AG04449 (cell line): Measurements from ENCODE around the gene DNAH1.

Source experiments
- CTCF ChIA-PET: fragments of 350-600 bp; formaldehyde crosslinking; extraction: SDS; loops from one replicate; lab custom pipeline; 2021; ENCODE audit warnings: antibody characterized with exemption; lab: Yijun Ruan, JAX
- POLR2A ChIA-PET: fragments of 400-600, 350-600 bp; formaldehyde crosslinking; extraction: SDS; loops from one replicate; lab custom pipeline; 2020; ENCODE audit warnings: antibody characterized with exemption, inconsistent platforms; lab: Yijun Ruan, JAX
- DNase-seq: peaks from one replicate; pipeline ENCODE4 v3.0.0-alpha.2; 2010; ENCODE audit warnings: low read depth, low spot score
- H3K4me3 ChIP-seq: 2 replicates; pipeline ENCODE4 v1.5.1; 2011; ENCODE audit warnings: low read depth, mild to moderate bottlenecking, control low read depth, low read length
- TF ChIP-seq, protein P1 (sequence below): IDR thresholded peaks from one replicate; pipeline ENCODE4 v1.5.1; 2011; ENCODE audit warnings: mild to moderate bottlenecking, moderate library complexity, low read length, control low read depth, inconsistent platforms; ENCODE audit not compliant: insufficient read depth; ENCODE audit errors: missing control alignments

DNAH1 gene

DNA sequence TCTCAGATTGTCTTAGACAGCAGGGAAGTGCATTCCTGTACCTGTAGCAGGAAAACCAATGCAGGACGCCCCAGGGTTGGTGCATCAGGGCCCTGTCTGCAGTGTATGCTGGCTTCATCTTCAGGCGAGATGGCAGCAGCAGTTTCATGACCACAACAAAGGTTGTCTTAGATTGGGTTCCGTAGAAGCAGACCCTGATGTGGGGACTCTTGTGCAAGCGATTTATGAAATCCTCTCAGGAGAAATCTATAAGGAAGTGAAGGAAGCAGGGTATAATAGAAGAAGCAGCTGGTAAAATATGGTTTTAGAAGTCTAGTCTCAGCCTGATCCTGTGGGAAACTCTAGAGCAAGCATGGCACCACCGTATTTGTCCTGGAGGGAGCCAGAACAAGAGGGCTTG, 25.0 kb downstream of the DNAH1 start:
- no peak overlapping the region for H3K4me3 ChIP-seq
- TF ChIP-seq, protein P1, sequence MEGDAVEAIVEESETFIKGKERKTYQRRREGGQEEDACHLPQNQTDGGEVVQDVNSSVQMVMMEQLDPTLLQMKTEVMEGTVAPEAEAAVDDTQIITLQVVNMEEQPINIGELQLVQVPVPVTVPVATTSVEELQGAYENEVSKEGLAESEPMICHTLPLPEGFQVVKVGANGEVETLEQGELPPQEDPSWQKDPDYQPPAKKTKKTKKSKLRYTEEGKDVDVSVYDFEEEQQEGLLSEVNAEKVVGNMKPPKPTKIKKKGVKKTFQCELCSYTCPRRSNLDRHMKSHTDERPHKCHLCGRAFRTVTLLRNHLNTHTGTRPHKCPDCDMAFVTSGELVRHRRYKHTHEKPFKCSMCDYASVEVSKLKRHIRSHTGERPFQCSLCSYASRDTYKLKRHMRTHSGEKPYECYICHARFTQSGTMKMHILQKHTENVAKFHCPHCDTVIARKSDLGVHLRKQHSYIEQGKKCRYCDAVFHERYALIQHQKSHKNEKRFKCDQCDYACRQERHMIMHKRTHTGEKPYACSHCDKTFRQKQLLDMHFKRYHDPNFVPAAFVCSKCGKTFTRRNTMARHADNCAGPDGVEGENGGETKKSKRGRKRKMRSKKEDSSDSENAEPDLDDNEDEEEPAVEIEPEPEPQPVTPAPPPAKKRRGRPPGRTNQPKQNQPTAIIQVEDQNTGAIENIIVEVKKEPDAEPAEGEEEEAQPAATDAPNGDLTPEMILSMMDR: no peak
- ChIA-PET POLR2A (no interaction called here), CTCF (interaction anchor here (2.6 to 21.3 kb wide), 7 partner anchors 14 to 339 kb away, joined by 10 to 498 read pairs (median 50); partner anchors contain the start of genes GLYCTK, TLR9 and WDR82)
- DNase-seq: no peak

DNA sequence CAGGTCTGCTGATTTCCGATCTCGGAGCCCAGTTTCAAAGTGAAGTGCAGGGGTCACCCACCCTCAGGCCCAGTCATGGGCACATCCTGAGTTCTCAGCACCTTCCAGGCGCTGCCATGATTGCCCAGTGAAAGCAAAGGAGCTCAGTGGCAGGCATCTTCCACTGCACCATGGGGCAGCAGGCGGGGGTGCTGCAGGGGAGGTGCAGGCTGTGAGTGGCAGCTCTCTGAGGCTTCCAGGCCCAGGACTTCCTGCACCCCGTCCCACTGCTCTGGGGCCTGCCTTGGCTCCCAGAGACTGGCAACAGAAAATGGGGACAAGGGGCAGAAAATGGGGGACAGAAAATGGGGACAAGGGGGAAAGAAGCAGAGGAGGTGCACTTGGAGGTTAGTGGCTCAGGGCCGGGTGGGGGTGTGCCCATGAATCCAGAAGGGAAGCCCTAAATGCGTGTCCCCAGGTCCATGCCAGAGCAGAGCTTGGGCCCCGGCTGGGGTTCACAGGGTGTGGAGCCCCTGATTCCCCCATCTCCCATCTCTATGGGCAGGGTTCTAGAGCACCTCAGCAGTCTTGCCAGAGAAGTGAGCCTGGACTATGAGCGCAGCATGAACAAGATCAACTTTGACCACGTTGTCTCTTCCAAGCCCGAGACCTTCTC, 28.0 kb downstream of the DNAH1 start:
- POLR2A ChIA-PET: no interaction called here
- DNase-seq: no peak
- CTCF ChIA-PET: interaction anchor here (0.8 to 21.3 kb wide), 4 partner anchors 56 to 340 kb away, joined by 3 to 498 read pairs (median 196); partner anchors contain the start of genes GLYCTK, TLR9 and WDR82
- no peak overlapping the region for H3K4me3 ChIP-seq
- TF ChIP-seq, protein P1: no peak

DNA sequence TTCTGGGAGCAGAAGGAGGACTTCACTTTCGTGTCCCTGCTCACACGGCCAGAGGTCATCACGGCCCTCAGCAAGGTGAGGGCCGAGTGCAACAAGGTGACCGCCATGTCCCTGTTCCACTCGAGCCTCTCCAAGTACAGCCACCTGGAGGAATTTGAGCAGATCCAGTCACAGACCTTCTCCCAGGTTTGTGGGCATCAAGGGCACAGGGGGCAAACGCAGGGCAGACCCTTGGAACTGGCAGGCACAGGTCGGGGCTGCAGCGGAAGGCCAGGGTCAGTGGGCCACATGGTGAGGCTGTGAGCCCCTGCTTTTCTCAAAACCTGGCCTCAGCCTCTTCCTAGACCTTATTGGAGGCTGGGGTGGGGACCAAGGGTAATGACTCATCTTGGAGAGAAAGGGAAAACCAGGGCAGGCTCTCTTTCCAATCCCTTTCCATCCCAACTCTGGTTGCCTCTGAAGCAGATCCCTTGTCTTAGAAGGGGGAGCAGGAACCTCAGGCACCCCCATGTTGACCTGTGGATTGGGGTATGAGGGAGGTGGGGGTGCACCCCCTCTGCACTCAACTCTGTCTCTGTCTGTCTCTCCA, 29.5 kb downstream of the DNAH1 start:
- POLR2A ChIA-PET: no interaction called here
- no peak overlapping the region for H3K4me3 ChIP-seq
- DNase-seq: no peak
- TF ChIP-seq, protein P1: no peak
- CTCF ChIA-PET: interaction anchor here (1.4 to 21.3 kb wide), 3 partner anchors 57 to 342 kb away, joined by 3 to 498 read pairs (median 389); partner anchors contain the start of genes GLYCTK, TLR9 and WDR82

DNA sequence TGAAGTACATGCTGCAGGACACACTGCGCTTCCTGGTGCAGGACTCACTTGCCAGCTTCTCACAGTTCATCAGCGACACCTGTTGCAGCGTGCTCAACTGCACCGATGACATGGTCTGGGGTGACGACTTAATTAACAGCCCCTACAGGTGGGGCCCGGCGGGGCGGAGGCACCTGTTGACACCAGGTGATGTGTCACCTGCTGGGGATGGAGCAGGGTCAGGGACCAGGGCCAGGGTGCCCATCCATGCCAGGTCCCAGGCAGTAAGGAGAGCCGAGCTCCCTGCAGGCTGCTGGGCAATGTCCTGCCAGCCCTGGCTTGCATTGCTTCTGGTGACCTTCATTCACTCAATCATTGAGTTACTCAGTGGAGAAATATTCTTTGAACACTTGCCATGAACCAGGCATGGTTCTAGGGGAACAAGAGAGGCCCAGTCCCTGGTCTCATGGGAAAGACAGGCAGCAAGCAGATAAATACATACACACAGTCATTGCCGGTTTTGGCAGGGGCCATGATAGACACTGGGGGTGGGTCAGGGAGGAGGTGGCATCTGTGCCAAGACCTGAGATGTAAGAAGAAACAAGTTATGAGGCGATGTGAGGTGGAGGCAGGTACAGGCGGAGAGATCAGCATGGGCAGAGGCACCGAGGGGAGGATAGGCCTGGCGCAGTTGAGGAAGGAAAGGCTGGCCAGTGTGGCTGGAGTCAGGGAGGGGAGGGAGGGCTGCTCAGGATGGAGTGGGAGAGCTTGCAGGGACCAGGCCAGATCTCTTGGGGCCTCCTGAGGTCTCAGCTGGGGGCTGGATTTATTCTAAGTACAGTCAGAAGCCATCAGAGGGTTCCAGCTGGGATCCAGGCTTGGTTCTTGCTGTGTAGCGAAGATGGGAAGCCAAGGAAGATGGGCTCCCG, 30.8 kb downstream of the DNAH1 start:
- POLR2A ChIA-PET: no interaction called here
- CTCF ChIA-PET: interaction anchor here (1.5 to 15.0 kb wide), 3 partner anchors 13 to 129 kb away, joined by 5 to 389 read pairs (median 5); partner anchors contain the start of gene TLR9
- TF ChIP-seq, protein P1: no peak
- peak; percentile 31 for DNase-seq
- no peak overlapping the region for H3K4me3 ChIP-seq

DNA sequence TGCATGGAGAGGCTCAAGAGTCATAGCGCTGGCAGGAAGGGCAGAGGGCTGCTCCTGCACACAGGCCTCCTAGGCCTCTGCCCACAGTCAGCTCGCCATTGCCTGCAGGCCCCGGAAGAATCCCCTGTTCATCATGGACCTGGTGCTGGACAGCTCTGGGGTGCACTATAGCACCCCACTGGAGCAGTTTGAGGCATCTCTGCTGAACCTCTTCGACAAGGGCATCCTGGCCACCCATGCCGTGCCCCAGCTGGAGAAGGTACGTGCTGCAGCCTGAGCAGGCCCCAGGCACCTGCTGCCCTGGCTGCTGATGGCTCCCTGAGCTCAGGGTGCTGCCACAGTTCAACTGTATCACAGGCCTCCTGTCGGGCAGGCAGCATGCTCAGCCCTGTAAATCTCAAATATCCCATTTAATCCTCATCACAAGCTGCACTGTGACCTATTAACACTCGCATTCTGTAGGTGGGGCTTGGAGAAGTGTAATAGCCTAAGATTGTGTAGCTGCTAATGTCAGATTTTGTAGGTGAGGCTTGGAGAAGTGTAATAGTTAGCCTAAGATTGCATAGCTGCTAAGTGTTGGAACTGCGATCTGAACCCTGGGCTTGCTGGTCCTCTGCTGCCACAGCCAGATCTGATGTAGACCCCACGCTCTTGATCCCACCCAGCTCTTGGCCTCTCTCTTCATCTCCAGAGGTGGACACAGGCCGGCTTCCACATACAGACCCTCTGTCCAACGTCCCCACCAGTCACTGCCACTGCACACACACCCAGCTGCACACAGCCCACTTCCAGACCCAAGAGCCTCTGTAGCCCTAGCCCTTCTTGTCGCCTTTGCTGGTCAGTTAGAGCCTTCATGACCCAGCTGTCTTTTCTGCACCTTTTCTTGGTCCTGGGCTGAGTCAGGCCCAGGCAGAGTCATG, 31.9 kb downstream of the DNAH1 start:
- CTCF ChIA-PET: interaction anchor here (1.0 to 5.4 kb wide), 6 partner anchors 8 to 127 kb away, joined by 4 to 48 read pairs (median 6); no protein-coding TSS in a partner anchor
- no peak for DNase-seq
- POLR2A ChIA-PET: no interaction called here

More for the DNA sequence above, 31.9 kb downstream of the DNAH1 start:
- TF ChIP-seq, protein P1: no peak
- H3K4me3 ChIP-seq: no peak overlapping the region
